Measurements from ENCODE around the gene GGTLC3.
"Not testable (repeated sequence)": the region's sequence is repeated elsewhere in the genome, so short reads cannot be mapped to it uniquely, and the experiment has no call there.

Gene GGTLC3

GRCh38 chr22:18518061-18518460 lies at the start of gene GGTLC3:
Gene GGTLC3, minus strand, starts transcription at chr22:18518161. Its CDS starts 264 bp downstream, at chr22:18517897.
- not testable (repeated sequence) for H3K4me3 ChIP-seq (ENCODE audit: low read depth, low read length)

- H3K4me3 ChIP-seq (ENCODE audit: low read depth, low read length) = not testable (repeated sequence)
Measured at GRCh38 chr22:18560099-18560974, 42.4 kb upstream of the GGTLC3 start.

GRCh38 chr22:18558939-18559338 lies 41.0 kb upstream of the GGTLC3 start:
- not testable (repeated sequence) for H3K4me3 ChIP-seq (ENCODE audit: low read depth, low read length)

GRCh38 chr22:18558516-18558915 lies 40.6 kb upstream of the GGTLC3 start:
- not testable (repeated sequence) for H3K4me3 ChIP-seq (ENCODE audit: low read depth, low read length)

- not testable (repeated sequence) for H3K4me3 ChIP-seq (ENCODE audit: low read depth, low read length)
Measured at GRCh38 chr22:18554280-18555256, 36.6 kb upstream of the GGTLC3 start.

- H3K4me3 ChIP-seq (ENCODE audit: low read depth, low read length) = not testable (repeated sequence)
Measured at GRCh38 chr22:18552839-18553597, 35.1 kb upstream of the GGTLC3 start.

GRCh38 chr22:18551046-18551445 lies 33.1 kb upstream of the GGTLC3 start:
- H3K4me3 ChIP-seq (ENCODE audit: low read depth, low read length) = not testable (repeated sequence)

- not testable (repeated sequence) for H3K4me3 ChIP-seq (ENCODE audit: low read depth, low read length)
Measured at GRCh38 chr22:18549458-18550179, 31.7 kb upstream of the GGTLC3 start.

GRCh38 chr22:18544615-18545014 lies 26.7 kb upstream of the GGTLC3 start:
- not testable (repeated sequence) for H3K4me3 ChIP-seq (ENCODE audit: low read depth, low read length)

- H3K4me3 ChIP-seq (ENCODE audit: low read depth, low read length) = not testable (repeated sequence)
Measured at GRCh38 chr22:18543400-18543799, 25.4 kb upstream of the GGTLC3 start.

- not testable (repeated sequence) for H3K4me3 ChIP-seq (ENCODE audit: low read depth, low read length)
Measured at GRCh38 chr22:18539994-18540393, 22.0 kb upstream of the GGTLC3 start.

- not testable (repeated sequence) for H3K4me3 ChIP-seq (ENCODE audit: low read depth, low read length)
Measured at GRCh38 chr22:18534315-18534714, 16.4 kb upstream of the GGTLC3 start.

GRCh38 chr22:18533633-18534032 lies 15.7 kb upstream of the GGTLC3 start:
- H3K4me3 ChIP-seq (ENCODE audit: low read depth, low read length) = not testable (repeated sequence)

GRCh38 chr22:18529416-18530145 lies 11.6 kb upstream of the GGTLC3 start:
- not testable (repeated sequence) for H3K4me3 ChIP-seq (ENCODE audit: low read depth, low read length)

- peak overlapping the region; percentile 49 for H3K4me3 ChIP-seq (ENCODE audit: low read depth, low read length)
Measured at GRCh38 chr22:18528597-18529415, 10.8 kb upstream of the GGTLC3 start.

- H3K4me3 ChIP-seq (ENCODE audit: low read depth, low read length) = peak within 1 kb of the TSS; percentile 49
Measured at GRCh38 chr22:18527752-18528596, 10.0 kb upstream of the GGTLC3 start, which contains the start of gene TMEM191B. Gene TMEM191B, plus strand, starts transcription at chr22:18527802. Its CDS starts 179 bp downstream, at chr22:18527981.

- H3K4me3 ChIP-seq (ENCODE audit: low read depth, low read length) = not testable (repeated sequence)
Measured at GRCh38 chr22:18523328-18523727, 5.4 kb upstream of the GGTLC3 start.

Measured in WI38 (cell line).